GM19099 (cell line): Measurements from ENCODE around the gene CIRBP.

Experiments
- POLR2A ChIP-seq: IDR thresholded peaks from 3 replicates; pipeline ENCODE4 v1.6.1; 2011; ENCODE audit warnings: low read depth; ENCODE audit not compliant: insufficient read length; ENCODE audit errors: extremely low read depth

Gene CIRBP

DNA sequence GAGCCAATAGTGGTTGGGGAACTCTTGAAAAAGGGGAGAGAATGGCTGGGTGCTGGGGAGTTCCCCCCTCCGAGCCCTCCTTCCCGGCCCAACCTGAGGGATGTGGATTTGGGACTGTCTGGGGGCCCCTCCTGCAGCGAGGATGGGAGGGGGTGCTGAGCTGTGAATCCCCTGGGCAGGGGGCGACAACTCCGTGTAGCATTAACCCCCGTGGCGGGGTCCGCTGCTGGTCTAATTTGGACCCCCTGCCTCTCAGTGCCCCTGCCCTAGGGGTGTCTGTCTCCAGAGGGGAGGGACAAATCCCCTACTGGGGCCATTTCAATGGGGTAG, 11.0 kb upstream of the CIRBP start:
- no peak for TF ChIP-seq POLR2A

DNA sequence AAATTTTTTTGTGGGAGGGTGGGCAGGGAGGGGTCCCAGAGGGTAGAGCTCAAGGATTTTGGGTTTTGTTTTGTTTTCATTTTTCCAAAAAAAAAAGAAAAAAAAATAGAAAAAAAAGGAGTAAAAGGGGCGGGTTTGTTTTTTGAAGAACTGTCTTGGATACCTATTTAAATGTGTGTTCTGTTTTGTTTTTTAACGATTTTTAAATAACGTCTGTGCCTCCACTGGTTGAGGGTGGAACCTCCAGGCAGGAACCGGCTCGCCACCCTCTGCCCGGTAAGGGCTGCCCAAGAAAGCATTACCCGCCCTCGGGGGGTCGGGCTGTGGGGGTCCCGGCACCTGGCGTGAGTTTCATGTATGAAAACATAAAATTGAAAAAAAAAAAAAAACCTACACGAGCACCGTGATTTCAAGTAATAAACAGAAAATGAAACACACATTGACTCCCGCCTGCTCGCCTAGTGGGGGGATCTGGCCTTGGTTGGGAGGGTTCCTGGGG, 10.4 kb upstream of the CIRBP start:
- TF ChIP-seq POLR2A, result no peak

GRCh38 chr19:1259206-1259875, 9.8 kb upstream of the CIRBP start:
- peak; percentile 80 for TF ChIP-seq POLR2A

DNA sequence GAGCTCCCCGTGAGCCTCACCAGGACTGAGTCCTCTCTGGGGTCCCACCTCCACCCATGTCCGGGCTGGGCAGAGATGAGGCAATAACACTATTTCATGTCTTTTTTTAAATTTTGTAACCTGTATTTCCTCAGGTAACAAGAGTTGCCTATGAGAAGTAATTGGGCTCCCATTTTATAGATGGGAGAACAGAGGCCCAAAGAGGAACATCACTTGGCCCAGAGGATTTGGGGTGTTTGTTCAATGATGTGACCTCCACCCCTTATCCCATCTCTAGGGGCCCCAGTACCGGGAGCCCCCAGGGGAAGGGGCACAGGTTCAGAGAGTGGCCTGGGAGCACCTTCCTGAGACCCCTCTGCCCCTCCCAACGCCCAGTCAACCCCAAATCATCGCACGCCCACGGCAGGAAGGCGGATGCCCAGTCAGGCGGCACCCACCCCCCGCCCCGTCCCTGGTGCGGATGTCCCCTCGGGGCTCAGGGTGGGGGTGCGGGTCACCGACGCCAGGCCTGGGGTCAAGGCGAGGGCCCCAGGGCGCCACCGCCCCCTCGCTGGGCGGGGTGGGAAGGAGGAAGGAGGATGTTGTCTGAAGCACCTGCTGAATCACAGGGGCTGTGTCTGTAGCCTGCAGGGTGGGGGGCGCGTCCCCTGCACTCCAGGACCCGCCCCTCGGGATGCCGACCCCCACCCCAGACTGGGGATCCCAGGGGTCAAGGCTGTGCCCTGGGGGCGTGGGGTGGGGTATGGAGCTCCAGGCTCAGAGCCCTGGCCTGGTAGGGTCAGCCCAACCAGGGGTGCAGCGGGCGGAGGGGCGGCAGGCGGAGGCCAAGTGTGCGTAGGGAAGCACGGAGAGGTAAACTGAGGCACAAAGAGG, 9.0 kb upstream of the CIRBP start:
- TF ChIP-seq POLR2A, result no peak

GRCh38 chr19:1260749-1261537, 8.2 kb upstream of the CIRBP start:
- TF ChIP-seq POLR2A, result peak; percentile 39

DNA sequence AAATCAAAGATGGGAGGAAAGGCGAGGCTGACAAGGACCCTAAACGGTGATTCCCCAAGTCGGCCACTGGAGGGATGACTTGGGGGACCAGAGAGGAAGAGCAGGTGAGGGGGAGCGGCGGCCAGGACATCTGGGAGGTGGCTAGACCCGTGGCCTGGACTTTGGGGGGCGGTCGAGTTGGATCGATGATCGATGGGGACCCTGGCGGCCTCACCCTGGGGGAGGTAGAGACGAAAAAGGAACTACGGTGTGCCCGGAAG, 7.7 kb upstream of the CIRBP start:
- TF ChIP-seq POLR2A, result peak; percentile 8

GRCh38 chr19:1261798-1262622, 7.1 kb upstream of the CIRBP start:
- TF ChIP-seq POLR2A, result peak; percentile 31

- TF ChIP-seq POLR2A, result no peak
Measured at GRCh38 chr19:1262623-1263123, 6.5 kb upstream of the CIRBP start.

GRCh38 chr19:1263188-1263587, 5.9 kb upstream of the CIRBP start:
- no peak for TF ChIP-seq POLR2A

- TF ChIP-seq POLR2A, result no peak
Measured at GRCh38 chr19:1264801-1265614, 4.1 kb upstream of the CIRBP start.

DNA sequence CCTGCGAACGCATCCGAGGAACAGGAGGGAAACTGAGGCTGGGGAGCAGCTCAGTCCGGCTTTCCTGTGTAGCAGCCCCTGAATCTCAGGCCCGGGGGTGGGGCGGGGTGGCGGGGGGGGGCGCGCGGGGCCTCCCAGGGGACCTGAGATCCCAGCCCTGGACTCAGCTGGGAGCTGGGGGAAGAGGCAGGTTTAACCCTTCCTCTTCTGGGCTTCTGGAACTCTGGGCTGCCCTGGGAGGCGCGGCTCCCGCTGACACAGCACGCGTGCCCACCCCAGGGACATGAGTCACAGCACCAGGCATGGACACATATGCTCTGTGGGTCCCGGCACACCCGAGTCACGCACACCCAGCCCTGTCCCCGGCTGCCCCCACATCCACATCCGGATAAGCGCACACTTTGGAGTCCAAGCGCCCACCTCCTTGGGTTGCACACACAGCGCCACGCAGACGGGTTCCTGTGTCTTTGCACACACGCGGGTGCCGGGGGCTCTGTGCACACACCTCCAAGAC, 3.5 kb upstream of the CIRBP start:
- TF ChIP-seq POLR2A, result no peak

DNA sequence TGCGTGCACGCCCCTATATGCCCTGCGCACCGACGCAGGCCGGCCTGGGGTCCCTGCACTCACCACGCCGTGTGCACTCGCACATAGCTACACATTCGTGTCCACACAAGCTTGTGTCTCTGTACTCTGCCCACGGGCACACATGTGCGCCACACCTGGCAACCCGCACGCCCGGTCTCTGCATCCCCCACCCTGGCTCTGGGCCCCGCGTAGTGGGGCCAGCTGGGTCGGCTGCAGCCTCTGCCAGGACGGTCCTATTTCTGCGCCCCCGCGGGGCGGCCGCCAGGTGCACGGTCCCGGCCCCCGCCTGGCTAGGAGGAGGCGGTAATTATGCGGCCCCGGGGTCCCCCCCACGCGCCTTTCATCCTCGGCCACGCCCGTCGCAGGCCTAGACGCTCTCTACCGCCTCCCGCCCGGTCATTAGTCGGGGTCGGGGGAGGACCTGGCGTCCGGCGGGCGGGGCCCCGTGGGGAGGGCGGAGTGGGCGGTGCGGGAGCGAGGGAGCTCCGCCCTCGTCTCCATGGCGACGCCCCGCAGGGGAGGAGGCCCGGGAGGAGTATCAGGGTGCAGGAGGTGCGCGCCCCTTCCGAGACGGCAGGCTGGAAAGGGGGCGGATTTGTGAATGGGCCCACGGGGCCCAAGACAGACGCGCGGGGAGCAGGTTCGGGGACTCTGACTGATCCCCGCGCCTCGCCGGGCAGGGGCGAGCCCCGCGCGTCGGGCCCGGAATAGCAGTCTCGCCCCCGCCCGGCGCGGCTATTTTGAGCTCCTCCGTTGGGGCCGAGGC, 2.8 kb upstream of the CIRBP start:
- no peak for TF ChIP-seq POLR2A

GRCh38 chr19:1266916-1267476, 2.1 kb upstream of the CIRBP start:
- peak; percentile 16 for TF ChIP-seq POLR2A
